HG03442 (cell line): ENCODE measurements around the gene P2RX6.
"Not testable (repeated sequence)": the region's sequence is repeated elsewhere in the genome, so short reads cannot be mapped to it uniquely, and the experiment has no call there.

Experiments
- ATAC-seq: cut with Tn5 transposase; IDR thresholded peaks from one replicate; pipeline ENCODE4 v1.9.1; 2021; ENCODE audit warnings: mild to moderate bottlenecking, moderate library complexity; ENCODE audit not compliant: unreplicated experiment

P2RX6 gene

DNA sequence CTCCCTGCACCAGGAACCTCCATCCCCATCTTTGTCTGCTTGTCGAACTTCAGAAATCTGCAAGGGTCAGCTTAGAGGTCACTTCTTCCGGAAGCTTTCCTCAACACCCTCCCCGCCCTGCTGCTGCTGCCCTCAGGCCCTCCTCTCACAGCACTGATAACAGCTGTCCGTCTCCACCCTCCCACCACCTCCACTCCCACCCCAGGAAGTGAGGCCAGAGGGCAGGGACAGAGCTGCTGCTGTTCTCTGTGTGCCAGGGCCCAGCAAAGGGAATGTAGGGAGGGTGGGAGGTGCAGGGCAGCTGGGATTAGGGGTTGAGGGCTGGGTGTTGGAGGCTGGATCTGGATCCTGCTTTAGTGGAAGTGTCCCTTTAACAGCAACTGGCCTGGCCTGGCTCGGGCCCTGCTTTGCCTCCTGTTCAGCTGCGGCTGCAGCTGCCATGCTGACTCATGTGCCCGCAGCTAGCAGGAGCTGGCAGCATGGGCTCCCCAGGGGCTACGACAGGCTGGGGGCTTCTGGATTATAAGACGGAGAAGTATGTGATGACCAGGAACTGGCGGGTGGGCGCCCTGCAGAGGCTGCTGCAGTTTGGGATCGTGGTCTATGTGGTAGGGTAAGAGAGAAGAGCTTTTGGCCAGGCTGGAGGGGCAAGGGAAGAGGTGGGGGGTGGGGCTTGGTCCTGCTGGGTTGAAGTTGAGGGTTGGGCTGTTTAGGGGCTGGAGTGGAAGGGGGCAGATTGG, at the start of gene P2RX6:
TSS of gene P2RX6 (plus strand) at position 440 of the 740 bp plus-strand sequence. CDS start at position 450, 10 bp downstream.
- ATAC-seq = no peak

DNA sequence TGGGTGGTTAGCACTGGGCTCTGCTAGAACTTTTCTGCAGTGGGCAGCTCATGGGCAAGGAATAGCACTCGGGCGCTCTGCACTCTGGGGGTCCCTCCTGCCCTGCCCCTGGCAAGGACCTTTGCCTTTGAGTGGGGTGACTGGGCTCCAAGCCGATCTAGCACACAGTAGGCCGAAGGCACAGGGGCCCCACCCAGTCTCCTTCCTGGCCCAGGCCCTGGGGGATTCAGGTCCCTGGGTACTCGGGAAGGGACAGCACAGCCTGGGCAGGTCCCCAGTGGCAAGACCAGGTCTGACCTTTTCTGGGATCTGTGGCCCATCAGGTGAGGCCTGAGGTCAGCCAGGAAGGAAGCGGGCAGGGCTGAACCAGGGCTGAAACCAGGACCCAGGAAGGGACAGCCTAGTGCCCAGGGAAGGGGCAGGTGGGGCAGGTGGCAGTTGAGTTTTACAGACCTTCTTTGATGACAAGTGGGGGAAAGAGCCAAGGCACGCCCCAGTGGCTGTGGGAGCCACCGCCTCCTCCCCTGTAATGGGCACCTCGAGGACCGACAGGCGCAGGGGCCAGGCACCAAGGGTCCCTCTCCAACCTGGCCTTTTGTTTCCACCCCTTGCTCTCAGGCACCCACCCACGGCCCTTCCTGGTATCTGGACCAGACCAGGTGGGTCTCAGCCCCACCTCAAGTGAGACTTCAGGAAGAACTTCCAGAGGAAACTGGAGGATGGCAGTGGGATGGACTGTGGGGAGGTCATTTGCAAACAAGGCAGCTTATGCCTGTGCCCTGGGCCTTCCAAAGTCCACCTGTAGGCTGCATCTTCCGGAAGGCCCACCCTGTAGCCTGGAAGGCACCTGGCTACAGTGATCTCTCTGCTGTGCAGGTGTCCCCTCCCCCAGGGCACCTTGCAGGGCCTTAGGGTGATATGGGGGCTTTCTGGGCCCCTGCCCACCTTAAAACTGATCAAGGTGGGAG, 48.8 kb upstream of the P2RX6 start:
- ATAC-seq = no peak

- no peak for ATAC-seq
These were observed 47.9 kb upstream of the P2RX6 start, which contains the start of gene AIFM3 for GRCh38 chr22:20966883-20967696. Gene AIFM3 (plus strand): TSS chr22:20967255. CDS start chr22:20967945, 690 bp downstream.

GRCh38 chr22:20967697-20968211, 47.2 kb upstream of the P2RX6 start:
- ATAC-seq = no peak

DNA sequence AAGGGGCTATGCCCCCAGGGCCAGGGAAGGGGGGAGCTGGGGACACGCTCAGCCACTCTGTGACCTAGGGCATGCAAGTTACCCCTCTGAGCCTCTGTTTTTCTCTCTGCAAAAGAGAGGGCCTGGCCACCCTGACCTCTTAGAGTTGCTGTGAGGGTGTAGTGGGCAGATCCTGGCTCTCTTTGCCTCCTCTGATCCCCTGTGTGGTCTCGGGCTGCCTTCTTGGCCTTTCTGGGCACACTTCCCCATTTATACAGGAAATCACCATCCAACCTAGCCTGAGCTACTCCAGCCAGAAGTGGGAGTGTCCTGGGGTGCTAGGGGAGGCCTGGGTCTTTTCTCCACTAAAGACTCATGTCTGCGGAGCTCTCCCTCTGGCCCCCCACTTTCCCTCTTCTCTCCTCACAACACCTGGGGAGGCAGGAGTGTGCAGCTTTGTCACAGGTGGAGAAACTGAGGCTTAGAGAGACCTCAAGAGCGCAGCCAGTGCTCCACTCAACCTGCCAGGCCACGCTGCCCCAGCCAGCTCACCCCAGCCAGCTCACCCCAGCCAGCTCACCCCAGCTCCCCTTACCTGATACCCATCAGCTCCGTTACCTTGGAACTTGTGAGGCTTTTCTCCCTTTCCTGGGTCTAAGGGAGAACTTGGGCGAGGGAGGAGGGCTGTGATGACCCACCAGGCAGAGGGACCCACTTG, 46.5 kb upstream of the P2RX6 start:
- no peak for ATAC-seq

DNA sequence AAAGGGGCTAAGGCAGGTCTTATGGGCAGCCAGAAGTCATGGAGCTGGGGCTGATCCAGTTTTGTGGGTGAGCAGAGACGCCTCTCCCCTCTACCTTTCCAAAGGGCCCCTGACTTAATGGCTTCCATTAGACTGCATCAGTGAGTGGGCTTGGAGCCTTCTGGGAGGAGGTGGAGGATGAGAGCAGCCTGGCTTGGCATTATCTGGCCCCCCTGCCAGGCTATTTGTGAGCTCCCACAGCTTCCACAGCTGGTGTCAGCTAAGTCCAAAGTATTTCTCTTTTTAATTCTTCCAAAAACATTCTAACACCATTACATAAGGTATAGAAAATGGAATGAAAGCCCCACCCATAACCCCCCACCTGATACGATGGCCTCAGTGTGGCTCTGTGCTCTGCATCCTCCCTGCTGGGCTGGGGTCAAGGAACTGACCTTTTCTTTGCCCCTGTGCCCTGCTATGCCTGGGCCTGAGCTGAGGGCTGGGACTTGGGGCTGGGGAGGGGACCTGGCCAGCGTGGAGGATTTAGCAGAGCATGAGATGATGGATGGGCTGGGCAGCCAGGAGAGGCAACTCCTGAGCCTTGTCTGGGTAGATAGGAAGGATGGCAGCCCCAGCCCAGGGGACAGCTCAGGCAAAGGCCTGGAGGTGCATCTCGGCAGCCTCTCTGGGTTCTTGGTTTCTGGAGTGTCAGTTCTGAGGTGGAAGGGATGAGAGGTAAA, 43.9 kb upstream of the P2RX6 start:
- no peak for ATAC-seq

DNA sequence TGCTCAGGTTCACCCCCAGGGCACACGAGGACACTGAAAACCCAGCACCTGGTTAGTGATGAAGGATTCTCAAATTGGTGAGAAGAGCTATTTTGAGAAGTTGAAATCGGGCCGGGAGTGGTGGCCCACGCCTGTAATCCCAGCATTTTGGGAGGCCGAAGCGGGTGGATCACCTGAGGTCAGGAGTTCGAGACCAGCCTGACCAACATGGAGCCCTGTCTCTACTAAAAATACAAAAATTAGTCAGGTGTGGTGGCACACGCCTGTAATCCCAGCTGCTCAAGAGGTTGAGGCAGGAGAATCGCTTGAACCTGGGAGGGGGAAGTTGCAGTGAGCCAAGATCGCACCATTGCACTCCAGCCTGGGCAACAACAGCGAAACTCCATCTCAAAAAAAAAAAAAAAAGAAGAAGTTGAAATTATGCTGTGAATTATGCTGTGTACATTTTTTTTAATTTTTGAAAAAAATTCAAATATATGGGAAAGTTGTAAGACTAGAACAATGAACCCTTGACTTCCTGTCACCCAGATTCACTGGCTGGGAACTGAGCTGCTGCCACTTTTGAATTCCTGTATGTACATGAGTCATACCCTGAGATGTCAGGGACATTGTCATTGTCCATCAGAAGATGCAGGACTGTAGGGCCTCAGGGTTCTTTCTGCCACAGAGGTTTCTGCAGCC, 42.8 kb upstream of the P2RX6 start:
- not testable (repeated sequence) for ATAC-seq

- no peak for ATAC-seq
These were observed 41.9 kb upstream of the P2RX6 start for GRCh38 chr22:20972933-20973577.

GRCh38 chr22:20973634-20974286, 41.2 kb upstream of the P2RX6 start:
- ATAC-seq = no peak

DNA sequence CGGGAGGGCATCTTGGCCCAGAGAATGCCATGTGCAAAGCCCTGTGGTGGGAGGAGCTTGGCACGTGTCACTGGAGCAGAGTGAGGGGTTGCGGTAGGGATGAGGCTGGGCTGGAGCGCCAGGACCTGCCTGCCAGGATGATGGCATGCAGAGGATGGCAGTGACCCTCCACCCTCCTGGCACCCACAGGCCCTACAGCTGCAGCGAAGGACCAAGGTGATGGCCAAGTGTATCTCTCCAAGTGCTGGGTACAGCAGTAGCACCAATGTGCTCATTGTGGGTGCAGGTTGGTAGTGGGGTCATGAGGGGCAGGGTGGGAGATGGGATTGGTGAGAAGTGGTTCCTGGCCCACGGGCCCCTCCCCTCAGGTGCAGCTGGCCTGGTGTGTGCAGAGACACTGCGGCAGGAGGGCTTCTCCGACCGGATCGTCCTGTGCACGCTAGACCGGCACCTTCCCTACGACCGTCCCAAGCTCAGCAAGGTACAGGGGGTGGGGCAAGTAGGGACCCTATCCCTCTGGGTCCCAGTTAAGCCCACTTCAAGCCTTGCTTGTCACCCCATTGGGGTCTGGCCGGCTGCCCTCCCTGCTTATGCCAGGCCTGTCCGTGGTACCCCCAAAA, 40.5 kb upstream of the P2RX6 start:
- ATAC-seq = no peak

DNA sequence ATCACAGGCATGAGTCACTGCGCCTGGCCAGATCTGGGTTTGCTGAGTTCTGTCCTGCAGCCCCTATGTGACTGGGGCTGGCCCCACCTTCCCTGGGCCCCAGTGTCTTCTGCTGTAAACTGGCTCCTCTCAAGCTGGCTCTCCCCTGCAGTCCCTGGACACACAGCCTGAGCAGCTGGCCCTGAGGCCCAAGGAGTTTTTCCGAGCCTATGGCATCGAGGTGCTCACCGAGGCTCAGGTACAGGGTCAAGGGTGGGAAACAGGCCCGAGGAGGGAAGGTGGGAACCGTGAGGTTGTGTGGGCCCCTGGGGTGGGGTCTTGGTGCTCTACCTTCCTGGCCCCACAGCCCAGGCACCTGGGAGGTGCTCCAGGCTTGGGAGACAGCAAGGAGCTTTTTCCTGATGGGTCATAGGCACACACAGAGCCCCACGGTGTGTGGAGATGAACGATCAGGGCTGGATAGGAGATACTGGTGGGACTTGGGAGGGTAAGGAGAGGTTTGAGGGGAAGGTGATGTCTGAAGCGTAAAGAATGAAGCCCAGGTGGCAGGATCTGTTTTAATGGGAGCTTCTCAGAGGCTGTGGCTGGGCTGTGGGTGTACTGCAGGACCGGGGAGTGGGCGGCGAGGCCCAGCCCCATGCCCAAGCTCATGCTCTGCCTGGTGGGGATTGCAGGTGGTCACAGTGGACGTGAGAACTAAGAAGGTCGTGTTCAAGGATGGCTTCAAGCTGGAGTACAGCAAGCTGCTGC, 39.2 kb upstream of the P2RX6 start:
- ATAC-seq = no peak

- ATAC-seq = no peak
These were observed 38.6 kb upstream of the P2RX6 start for GRCh38 chr22:20976291-20976877.

GRCh38 chr22:20977019-20977418, 37.9 kb upstream of the P2RX6 start:
- no peak for ATAC-seq

DNA sequence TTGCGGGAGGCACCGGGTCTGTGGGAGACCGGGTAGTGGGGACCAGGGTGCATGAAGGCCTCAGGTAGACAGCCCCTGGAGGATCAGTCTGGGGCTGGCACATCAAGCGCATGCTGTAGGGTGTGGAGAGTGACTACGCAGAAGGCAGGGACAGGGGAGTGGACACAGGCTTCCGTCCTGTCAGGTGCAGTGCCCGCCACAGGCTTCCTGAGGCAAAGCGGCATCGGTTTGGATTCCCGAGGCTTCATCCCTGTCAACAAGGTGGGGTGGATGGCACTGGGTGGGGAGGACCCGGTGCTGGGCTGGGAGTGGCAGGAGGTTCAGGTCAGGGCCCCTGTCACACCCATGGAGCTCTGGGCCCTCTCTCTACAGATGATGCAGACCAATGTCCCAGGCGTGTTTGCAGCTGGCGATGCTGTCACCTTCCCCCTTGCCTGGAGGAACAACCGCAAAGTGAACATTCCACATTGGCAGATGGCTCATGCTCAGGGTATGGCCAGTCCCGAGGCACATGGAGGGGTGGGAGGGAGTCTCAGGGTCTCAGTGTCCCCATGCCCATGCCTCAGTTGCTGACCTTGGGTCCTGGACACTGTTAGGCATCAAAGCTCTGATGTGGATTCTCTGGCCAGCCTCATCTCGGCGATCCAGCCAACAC, 37.3 kb upstream of the P2RX6 start:
- ATAC-seq = no peak

DNA sequence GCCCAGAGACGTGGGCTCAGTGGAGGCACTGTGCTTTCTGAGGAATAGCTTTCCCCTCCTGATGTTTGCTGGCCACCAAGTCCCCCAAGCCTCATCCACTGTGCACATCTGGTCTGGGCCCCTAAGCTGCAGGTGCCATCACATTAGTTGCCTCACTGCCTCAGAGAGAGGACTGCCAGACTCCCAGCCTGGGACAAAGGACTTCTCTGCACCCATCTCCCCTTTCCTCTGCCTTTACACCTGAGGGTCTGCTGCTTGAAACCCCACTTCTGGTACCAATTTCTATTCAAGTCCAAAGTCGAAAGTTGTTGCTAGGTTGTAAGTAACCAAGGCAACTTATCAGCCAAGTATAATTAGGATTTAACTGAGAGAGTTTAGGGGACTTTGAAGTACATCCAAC, 36.5 kb upstream of the P2RX6 start:
- no peak for ATAC-seq
